ENCODE measurements around the gene CFHR5.
A peak's percentile ranks its signal among the peaks of the same experiment; 100 is the strongest.
"Not testable (repeated sequence)": the region's sequence is repeated elsewhere in the genome, so short reads cannot be mapped to it uniquely, and the experiment has no call there.

Gene CFHR5

GRCh38 chr1:197021716-197022115 lies 44.4 kb downstream of the CFHR5 start:
- no peak for DNase-seq

- no peak for DNase-seq
Observed at GRCh38 chr1:197024460-197024859, 47.1 kb downstream of the CFHR5 start.

GRCh38 chr1:197027359-197027758 lies 50.0 kb downstream of the CFHR5 start:
- DNase-seq: no peak

GRCh38 chr1:197029749-197030148 lies 52.4 kb downstream of the CFHR5 start:
- DNase-seq: no peak

GRCh38 chr1:197034631-197035339 lies 57.4 kb downstream of the CFHR5 start:
- DNase-seq: not testable (repeated sequence)

GRCh38 chr1:197036861-197037260 lies 59.5 kb downstream of the CFHR5 start:
- DNase-seq: no peak

- no peak for DNase-seq
Observed at GRCh38 chr1:197041486-197042353, 64.4 kb downstream of the CFHR5 start.

- peak; percentile 63 for DNase-seq
Observed at GRCh38 chr1:197042676-197043341, 65.5 kb downstream of the CFHR5 start.

GRCh38 chr1:197049100-197049499 lies 71.7 kb downstream of the CFHR5 start:
- DNase-seq: no peak

All from NCI-H774 (cell line).